SIG-M5 (cell line): Measurements from ENCODE around the gene FBF1.

ENCODE experiments used
- DNase-seq: peaks from one replicate; lab custom pipeline; 2025; lab: John Stamatoyannopoulos, UW

FBF1 gene

GRCh38 chr17:75959051-75959838, 18.4 kb upstream of the FBF1 start:
- DNase-seq: no peak

GRCh38 chr17:75950855-75951554, 10.2 kb upstream of the FBF1 start:
- no peak for DNase-seq

- DNase-seq: no peak
These were observed 9.6 kb upstream of the FBF1 start for GRCh38 chr17:75950421-75950820.

GRCh38 chr17:75945211-75945610, 4.4 kb upstream of the FBF1 start:
- no peak for DNase-seq

GRCh38 chr17:75943491-75943890, 2.6 kb upstream of the FBF1 start:
- no peak for DNase-seq

GRCh38 chr17:75942473-75942872, 1.6 kb upstream of the FBF1 start:
- no peak for DNase-seq

- no peak for DNase-seq
These were observed 589 bp upstream of the FBF1 start for GRCh38 chr17:75941442-75941819.

GRCh38 chr17:75937652-75938051, 3.2 kb downstream of the FBF1 start:
- DNase-seq: no peak

GRCh38 chr17:75933808-75934207, 7.0 kb downstream of the FBF1 start:
- no peak for DNase-seq

- no peak for DNase-seq
These were observed 8.0 kb downstream of the FBF1 start for GRCh38 chr17:75932852-75933251.

GRCh38 chr17:75931062-75931461, 9.8 kb downstream of the FBF1 start:
- DNase-seq: no peak

- DNase-seq: no peak
These were observed 13.4 kb downstream of the FBF1 start for GRCh38 chr17:75927286-75927922.

- DNase-seq: no peak
These were observed 14.4 kb downstream of the FBF1 start for GRCh38 chr17:75926456-75926855.

GRCh38 chr17:75925912-75926311, 14.9 kb downstream of the FBF1 start:
- no peak for DNase-seq

- DNase-seq: no peak
These were observed 15.7 kb downstream of the FBF1 start for GRCh38 chr17:75925103-75925502.

- DNase-seq: no peak
These were observed 17.6 kb downstream of the FBF1 start for GRCh38 chr17:75922963-75923874.

GRCh38 chr17:75922173-75922961, 18.5 kb downstream of the FBF1 start:
- DNase-seq: no peak

GRCh38 chr17:75921596-75921995, 19.2 kb downstream of the FBF1 start:
- no peak for DNase-seq

- DNase-seq: no peak
These were observed 20.7 kb downstream of the FBF1 start for GRCh38 chr17:75920045-75920560.

GRCh38 chr17:75919611-75920010, 21.2 kb downstream of the FBF1 start:
- no peak for DNase-seq

GRCh38 chr17:75917917-75918445, 22.9 kb downstream of the FBF1 start:
- no peak for DNase-seq
